WTC11 (cell line): ENCODE measurements around the gene FLOT2.

Experiments used
- CREB1 ChIP-seq: sonication (generic); formaldehyde crosslinking; IDR thresholded peaks from 2 replicates; pipeline ENCODE4 v1.8.0; 2023; ENCODE audit warnings: mild to moderate bottlenecking, missing genetic modification reagents
- ELF4 ChIP-seq: sonication (generic); formaldehyde crosslinking; IDR thresholded peaks from 2 replicates; pipeline ENCODE4 v1.8.1; 2022; ENCODE audit warnings: low read depth, mild to moderate bottlenecking, moderate library complexity, missing genetic modification reagents
- ESRRA ChIP-seq: sonication (generic); formaldehyde crosslinking; IDR thresholded peaks from 2 replicates; pipeline ENCODE4 v1.8.1; 2022; ENCODE audit warnings: mild to moderate bottlenecking, missing genetic modification reagents, borderline replicate concordance
- GABPB1 ChIP-seq: sonication (generic); formaldehyde crosslinking; IDR thresholded peaks from 2 replicates; pipeline ENCODE4 v1.8.1; 2023; ENCODE audit warnings: mild to moderate bottlenecking, missing genetic modification reagents
- NFYB ChIP-seq: sonication (generic); formaldehyde crosslinking; conservative IDR thresholded peaks from 2 replicates; pipeline ENCODE4 v1.8.0; 2022; ENCODE audit warnings: low read depth, missing genetic modification reagents
- TCF7 ChIP-seq: sonication (generic); formaldehyde crosslinking; IDR thresholded peaks from 2 replicates; pipeline ENCODE4 v1.8.0; 2022; ENCODE audit warnings: mild to moderate bottlenecking, low read depth, missing genetic modification reagents, moderate library complexity
- ZBTB43 ChIP-seq: sonication (generic); formaldehyde crosslinking; IDR thresholded peaks from 2 replicates; pipeline ENCODE4 v1.8.1; 2023; ENCODE audit warnings: mild to moderate bottlenecking, missing genetic modification reagents
- TF ChIP-seq, protein P1 (sequence below): sonication (generic); formaldehyde crosslinking; IDR thresholded peaks from 2 replicates; pipeline ENCODE4 v1.8.1; 2023; ENCODE audit warnings: mild to moderate bottlenecking, missing genetic modification reagents, moderate library complexity
- TF ChIP-seq, protein P2 (sequence below): fragments of 200-600 bp; IDR thresholded peaks from 2 replicates; pipeline ENCODE4 v1.8.0; 2022; ENCODE audit warnings: antibody characterized with exemption
- TF ChIP-seq, protein P3 (sequence below): sonication (generic); formaldehyde crosslinking; IDR thresholded peaks from 2 replicates; pipeline ENCODE4 v1.8.1; 2023; ENCODE audit warnings: mild to moderate bottlenecking, missing genetic modification reagents, borderline replicate concordance
- TF ChIP-seq, protein P4 (sequence below): sonication (generic); formaldehyde crosslinking; IDR thresholded peaks from 2 replicates; pipeline ENCODE4 v1.8.1; 2023; ENCODE audit warnings: mild to moderate bottlenecking, missing genetic modification reagents, moderate library complexity
- TF ChIP-seq, protein P5 (sequence below): sonication (generic); formaldehyde crosslinking; IDR thresholded peaks from 2 replicates; pipeline ENCODE4 v1.8.1; 2022; ENCODE audit warnings: low read depth, missing genetic modification reagents, borderline replicate concordance

DNA sequence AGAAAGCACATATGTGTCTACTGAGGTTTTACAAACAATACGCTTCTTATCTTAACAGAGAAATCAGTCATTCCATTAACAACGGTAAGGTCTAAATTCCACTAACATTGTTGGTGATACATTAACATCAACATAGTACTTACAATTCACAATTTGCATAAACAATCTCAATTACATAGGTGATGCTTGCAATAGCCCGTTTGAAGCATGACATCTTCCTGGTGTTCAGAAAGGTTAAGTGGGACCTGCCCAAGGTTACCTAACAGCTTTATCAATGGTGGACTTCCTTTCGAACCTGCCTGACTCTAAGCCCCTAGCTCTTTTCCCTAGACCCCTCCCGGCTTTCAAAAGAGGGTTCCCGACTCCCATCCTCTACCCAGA is 55.6 kb downstream of the FLOT2 start:
- no peak for TF ChIP-seq TCF7 (CRISPR knock-in tag)
- TF ChIP-seq ELF4 (CRISPR knock-in tag) = no peak
- TF ChIP-seq CREB1 = no peak
- TF ChIP-seq, protein P1, sequence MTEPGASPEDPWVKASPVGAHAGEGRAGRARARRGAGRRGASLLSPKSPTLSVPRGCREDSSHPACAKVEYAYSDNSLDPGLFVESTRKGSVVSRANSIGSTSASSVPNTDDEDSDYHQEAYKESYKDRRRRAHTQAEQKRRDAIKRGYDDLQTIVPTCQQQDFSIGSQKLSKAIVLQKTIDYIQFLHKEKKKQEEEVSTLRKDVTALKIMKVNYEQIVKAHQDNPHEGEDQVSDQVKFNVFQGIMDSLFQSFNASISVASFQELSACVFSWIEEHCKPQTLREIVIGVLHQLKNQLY (CRISPR knock-in tag) = no peak
- TF ChIP-seq, protein P2, sequence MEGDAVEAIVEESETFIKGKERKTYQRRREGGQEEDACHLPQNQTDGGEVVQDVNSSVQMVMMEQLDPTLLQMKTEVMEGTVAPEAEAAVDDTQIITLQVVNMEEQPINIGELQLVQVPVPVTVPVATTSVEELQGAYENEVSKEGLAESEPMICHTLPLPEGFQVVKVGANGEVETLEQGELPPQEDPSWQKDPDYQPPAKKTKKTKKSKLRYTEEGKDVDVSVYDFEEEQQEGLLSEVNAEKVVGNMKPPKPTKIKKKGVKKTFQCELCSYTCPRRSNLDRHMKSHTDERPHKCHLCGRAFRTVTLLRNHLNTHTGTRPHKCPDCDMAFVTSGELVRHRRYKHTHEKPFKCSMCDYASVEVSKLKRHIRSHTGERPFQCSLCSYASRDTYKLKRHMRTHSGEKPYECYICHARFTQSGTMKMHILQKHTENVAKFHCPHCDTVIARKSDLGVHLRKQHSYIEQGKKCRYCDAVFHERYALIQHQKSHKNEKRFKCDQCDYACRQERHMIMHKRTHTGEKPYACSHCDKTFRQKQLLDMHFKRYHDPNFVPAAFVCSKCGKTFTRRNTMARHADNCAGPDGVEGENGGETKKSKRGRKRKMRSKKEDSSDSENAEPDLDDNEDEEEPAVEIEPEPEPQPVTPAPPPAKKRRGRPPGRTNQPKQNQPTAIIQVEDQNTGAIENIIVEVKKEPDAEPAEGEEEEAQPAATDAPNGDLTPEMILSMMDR = no peak
- TF ChIP-seq, protein P3, sequence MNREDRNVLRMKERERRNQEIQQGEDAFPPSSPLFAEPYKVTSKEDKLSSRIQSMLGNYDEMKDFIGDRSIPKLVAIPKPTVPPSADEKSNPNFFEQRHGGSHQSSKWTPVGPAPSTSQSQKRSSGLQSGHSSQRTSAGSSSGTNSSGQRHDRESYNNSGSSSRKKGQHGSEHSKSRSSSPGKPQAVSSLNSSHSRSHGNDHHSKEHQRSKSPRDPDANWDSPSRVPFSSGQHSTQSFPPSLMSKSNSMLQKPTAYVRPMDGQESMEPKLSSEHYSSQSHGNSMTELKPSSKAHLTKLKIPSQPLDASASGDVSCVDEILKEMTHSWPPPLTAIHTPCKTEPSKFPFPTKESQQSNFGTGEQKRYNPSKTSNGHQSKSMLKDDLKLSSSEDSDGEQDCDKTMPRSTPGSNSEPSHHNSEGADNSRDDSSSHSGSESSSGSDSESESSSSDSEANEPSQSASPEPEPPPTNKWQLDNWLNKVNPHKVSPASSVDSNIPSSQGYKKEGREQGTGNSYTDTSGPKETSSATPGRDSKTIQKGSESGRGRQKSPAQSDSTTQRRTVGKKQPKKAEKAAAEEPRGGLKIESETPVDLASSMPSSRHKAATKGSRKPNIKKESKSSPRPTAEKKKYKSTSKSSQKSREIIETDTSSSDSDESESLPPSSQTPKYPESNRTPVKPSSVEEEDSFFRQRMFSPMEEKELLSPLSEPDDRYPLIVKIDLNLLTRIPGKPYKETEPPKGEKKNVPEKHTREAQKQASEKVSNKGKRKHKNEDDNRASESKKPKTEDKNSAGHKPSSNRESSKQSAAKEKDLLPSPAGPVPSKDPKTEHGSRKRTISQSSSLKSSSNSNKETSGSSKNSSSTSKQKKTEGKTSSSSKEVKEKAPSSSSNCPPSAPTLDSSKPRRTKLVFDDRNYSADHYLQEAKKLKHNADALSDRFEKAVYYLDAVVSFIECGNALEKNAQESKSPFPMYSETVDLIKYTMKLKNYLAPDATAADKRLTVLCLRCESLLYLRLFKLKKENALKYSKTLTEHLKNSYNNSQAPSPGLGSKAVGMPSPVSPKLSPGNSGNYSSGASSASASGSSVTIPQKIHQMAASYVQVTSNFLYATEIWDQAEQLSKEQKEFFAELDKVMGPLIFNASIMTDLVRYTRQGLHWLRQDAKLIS (CRISPR knock-in tag) = no peak
- TF ChIP-seq, protein P4, sequence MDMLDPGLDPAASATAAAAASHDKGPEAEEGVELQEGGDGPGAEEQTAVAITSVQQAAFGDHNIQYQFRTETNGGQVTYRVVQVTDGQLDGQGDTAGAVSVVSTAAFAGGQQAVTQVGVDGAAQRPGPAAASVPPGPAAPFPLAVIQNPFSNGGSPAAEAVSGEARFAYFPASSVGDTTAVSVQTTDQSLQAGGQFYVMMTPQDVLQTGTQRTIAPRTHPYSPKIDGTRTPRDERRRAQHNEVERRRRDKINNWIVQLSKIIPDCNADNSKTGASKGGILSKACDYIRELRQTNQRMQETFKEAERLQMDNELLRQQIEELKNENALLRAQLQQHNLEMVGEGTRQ = no peak
- no peak for TF ChIP-seq ZBTB43 (CRISPR knock-in tag)
- TF ChIP-seq GABPB1 = no peak
- no peak for TF ChIP-seq ESRRA (CRISPR knock-in tag)
- no peak for TF ChIP-seq NFYB (CRISPR knock-in tag)
- TF ChIP-seq, protein P5, sequence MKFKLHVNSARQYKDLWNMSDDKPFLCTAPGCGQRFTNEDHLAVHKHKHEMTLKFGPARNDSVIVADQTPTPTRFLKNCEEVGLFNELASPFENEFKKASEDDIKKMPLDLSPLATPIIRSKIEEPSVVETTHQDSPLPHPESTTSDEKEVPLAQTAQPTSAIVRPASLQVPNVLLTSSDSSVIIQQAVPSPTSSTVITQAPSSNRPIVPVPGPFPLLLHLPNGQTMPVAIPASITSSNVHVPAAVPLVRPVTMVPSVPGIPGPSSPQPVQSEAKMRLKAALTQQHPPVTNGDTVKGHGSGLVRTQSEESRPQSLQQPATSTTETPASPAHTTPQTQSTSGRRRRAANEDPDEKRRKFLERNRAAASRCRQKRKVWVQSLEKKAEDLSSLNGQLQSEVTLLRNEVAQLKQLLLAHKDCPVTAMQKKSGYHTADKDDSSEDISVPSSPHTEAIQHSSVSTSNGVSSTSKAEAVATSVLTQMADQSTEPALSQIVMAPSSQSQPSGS (CRISPR knock-in tag) = no peak
